Left renal cortex interstitium (tissue), 4 donors: ENCODE data around the gene FAM193B. TPM values are rescaled to one million over a fixed set of nuclear protein-coding genes. Genes with fewer than 3 reads are reported as not detected.
"Not testable (repeated sequence)": the region's sequence is repeated elsewhere in the genome, so short reads cannot be mapped to it uniquely, and the experiment has no call there.

Experiments used
- DNase-seq, 4 donors: peaks; one replicate each; pipeline ENCODE4 v3.0.0-alpha.2; 2013; ENCODE audit warnings: low read depth in 4 of 4, low spot score in 2 of 4, missing footprints in 1 of 4
- polyA plus RNA-seq, 4 donors: library from polyadenylated mRNA; unstranded; fragments of 120-200 nt; gene quantifications; one replicate each; pipeline ENCODE4 v1.2.1, GENCODE V29; 2013; ENCODE audit not compliant: insufficient read length in 4 of 4

FAM193B gene
- polyA plus RNA-seq, 4 donors: 51.0 to 145 (median 87.2) TPM

DNA sequence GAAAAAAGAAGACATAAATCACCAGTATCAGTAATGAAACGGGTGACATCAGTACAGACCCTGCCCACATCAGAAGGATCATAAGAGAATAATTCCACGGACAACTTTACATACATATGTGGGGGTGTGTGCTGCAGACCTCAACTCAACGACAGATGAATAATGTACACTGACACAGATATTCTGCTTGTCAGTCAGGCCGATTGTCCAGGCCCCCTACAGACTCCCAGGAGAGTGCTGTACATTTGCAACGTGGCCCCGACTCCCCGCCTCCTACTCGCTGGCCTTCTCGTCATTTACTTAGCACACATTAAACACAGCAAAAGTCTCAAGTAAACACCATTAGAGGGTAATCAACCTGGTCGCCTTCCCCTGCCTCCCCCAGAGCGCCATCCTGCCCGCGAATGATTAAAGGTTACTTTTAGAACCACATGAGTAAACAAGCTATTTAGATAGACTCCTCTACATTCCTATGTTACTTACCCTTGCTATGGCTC is 34.1 kb upstream of the FAM193B start:
- no peak for DNase-seq

GRCh38 chr5:177578316-177578715 is 24.0 kb upstream of the FAM193B start:
- DNase-seq: no peak

DNA sequence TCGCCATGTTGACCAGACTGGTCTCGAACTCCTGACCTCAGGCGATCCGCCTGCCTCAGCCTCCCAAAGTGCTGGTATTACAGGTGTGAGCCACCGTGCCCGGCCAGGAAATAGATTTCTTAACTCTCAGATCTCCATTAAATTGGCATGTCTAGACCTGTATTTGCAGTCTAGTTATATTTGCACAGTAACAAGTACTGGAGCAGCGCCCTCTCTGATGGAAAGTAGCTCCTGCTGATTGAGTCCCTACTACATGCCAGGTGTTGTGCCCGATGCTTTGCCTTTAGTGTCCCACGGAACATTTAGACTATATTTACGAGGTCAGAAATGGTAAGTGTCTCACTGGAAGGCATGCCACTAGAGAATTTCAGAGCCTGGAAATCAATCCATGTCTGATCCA is 21.8 kb upstream of the FAM193B start:
- DNase-seq: no peak

- DNase-seq: no peak
These were observed 21.1 kb upstream of the FAM193B start for GRCh38 chr5:177575488-177575887.

DNA sequence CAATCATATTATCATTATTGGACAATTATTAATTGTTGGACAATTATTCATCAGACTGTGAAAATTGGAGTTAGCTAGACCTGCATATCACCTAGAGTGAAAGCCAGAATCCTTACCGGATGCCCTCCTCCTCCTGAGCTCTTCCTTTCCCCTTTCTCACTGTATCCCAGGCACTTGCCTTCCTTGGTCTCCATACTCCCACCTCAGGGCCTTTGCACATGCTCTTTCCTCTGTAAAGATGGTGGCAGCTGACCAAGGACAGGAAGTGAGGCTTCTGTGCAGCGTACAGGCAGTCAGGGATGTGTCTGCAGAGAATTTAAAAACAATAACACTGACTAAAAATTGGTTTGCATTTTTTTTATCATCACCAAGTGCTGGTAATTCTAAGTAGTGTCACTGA is 15.5 kb upstream of the FAM193B start:
- no peak for DNase-seq

DNA sequence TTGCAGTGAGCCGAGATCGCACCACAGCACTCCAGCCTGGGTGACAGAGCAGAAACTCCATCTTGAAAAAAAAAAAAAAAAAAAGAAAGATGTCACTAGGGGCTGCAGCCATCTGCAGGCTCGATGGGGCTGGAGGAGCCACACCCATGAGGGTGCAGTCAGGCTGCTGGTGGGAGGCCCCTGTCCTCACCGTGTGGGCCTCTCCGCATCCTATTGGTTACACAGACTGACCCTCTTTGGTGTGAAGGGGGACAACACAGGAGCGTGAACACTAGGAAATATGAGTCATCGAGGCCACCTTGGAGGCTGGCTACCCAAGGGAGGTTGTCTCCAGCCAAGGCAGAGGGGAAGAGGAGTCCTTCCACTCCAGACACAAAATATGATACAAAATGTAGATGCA is 14.0 kb upstream of the FAM193B start:
- DNase-seq: no peak

DNA sequence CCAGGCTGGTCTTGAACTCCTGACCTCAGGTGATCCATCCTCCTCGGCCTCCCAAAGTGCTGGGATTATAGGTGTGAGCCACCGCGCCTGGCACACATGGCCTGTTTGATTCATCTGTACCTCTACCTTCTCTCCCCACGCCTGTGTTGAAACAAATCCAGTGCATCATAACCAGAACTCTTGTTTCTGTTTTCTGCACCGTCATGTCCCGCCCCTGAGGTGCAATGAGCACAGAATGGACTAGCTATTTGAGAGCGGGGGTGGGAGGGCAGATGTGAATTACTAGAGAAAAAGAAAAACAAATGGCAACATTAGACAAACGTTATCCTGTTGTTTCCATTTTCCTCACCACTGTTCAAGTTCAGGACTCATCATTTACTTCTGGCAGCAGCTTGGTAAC is 10.7 kb upstream of the FAM193B start:
- DNase-seq: no peak

DNA sequence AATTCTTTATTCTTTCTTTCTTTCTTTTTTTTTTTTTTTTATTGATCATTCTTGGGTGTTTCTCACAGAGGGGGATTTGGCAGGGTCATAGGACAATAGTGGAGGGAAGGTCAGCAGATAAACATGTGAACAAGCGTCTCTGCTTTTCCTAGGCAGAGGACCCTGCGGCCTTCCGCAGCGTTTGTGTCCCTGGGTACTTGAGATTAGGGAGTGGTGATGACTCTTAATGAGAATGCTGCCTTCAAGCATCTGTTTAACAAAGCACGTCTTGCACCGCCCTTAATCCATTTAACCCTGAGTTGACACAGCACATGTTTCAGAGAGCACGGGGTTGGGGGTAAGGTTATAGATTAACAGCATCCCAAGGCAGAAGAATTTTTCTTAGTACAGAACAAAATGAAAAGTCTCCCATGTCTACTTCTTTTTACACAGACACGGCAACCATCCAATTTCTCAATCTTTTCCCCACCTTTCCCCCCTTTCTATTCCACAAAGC is 5.1 kb upstream of the FAM193B start:
- not testable (repeated sequence) for DNase-seq

- no peak for DNase-seq
These were observed 3.4 kb upstream of the FAM193B start for GRCh38 chr5:177557796-177558195.

- no peak for DNase-seq
These were observed 2.8 kb upstream of the FAM193B start for GRCh38 chr5:177557041-177557647.

DNA sequence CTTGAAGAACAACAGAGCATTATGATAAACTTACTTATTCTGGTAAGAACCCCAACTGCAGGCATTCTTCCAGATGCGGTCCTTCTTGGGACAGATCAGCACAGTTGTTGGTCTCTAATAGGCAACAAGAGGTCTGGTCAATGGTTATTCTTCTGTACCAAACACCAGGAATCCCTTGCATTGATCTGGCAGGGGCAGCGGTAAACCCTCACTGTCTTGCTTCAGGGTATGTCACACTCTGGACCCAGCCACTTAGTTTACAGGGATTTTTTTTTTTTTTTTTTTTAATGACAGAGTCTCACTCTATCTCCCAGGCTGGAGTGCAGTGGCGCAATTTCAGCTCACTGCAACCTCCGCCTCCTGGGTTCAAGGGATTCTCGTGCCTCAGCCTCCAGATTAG is 1.3 kb upstream of the FAM193B start:
- DNase-seq: no peak

DNA sequence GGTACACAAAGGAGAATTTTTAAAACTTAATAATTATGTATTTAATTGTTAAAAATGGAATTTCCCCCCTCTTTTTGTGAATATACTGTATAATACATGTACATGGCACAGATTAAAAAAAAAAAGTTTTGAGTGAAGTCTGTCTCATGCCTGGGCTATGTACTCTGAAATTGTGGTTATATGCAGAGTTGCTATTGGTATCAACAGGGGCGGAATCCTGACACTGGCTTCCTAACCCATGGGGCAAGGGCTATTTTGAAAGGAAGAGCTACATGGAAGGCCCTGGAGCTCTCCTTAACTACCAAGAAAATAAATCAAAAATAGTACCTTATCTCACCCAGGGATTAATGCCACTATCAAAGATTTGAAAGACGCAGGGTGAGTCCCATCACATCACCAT is 865 bp upstream of the FAM193B start:
- no peak for DNase-seq

DNA sequence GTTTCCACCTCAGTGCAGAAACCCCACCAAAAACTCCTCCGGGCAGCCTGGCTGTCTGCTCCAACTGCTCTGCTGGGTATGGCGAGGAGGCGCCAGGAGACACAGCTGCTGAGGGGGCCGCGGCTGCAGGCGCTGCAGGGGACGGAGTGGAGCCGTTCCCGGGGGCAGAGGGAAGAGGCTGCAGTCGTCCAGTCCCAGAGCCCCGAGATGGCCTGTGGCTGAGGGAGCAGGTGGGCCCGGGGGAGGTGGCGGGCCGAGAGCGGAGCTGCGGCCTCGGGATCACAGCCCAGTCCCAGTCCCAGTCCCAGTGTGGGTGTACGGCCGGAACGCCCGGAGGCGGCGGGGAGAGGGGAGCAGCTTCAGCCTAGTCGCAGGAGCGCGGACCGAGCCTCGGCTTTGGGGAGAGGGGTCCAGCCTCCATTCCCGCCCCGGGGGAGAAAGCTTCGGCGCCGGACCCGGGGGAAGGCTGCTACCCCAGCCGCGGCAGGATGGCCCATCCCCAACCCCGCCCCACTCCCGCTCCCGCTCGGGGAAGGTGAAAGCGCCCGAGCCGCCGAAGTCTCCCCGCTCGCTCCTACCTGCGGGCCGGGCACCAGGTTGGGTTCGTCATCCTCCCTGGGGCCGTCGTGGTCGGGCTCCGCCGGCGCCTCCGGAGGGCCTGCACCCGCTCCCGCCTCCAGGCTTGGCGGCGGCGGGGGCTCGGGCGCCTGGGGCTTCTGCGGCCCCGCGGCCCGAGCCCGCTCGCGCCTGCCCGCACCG is 513 bp downstream of the FAM193B start:
- no peak for DNase-seq

GRCh38 chr5:177552839-177553455 is 1.4 kb downstream of the FAM193B start:
- no peak for DNase-seq

GRCh38 chr5:177550122-177550521 is 4.2 kb downstream of the FAM193B start:
- no peak for DNase-seq

DNA sequence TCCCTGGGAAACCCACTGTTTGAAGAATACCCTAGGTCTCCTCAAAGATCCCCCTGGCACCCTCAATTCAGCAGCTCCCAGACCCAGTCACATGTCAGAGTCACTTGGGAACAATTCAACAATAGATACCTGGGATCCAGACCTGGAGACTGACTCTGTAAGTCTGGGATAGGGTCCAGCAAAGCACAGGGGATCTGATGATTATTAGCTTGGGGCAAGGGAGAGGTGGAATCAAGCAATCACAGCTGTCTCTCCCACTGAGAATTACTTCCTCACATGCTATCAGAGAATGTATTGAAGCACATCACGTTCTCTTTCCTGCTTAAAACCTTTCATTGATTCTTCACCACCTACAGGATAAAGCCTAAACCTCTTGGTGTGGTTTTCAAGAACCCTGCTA is 5.9 kb downstream of the FAM193B start:
- DNase-seq: no peak

GRCh38 chr5:177547736-177548135 is 6.6 kb downstream of the FAM193B start:
- no peak for DNase-seq

DNA sequence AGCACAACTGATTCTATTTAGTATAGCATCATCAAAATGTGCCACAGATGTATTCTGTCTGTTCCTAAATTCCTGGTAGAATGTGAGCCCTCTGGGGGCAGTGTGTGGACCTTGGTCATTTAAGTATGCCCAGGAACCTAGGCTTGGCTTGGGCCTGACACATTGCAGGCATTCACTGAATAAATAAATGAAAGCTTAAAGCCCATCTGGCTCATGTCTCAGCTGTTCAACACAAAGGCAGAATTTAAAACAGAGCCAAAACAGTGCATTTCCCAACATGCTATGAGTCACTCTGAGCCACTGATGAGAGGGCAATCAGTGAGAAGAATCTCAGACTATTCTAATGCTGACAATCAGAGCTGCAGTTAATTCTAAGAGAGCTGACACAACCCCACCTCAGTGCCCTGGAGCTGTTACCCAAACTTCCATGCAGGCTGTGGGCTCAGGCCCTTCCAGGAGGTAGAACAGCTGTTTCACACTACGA is 8.1 kb downstream of the FAM193B start:
- no peak for DNase-seq

- no peak for DNase-seq
These were observed 8.7 kb downstream of the FAM193B start for GRCh38 chr5:177545487-177546257.

GRCh38 chr5:177542816-177543465 is 11.4 kb downstream of the FAM193B start:
- no peak for DNase-seq
